DMS153 (cell line): ENCODE measurements around the gene NEFH.

ENCODE experiments used
- DNase-seq: peaks from one replicate; lab custom pipeline; 2025; lab: John Stamatoyannopoulos, UW

Gene NEFH

DNA sequence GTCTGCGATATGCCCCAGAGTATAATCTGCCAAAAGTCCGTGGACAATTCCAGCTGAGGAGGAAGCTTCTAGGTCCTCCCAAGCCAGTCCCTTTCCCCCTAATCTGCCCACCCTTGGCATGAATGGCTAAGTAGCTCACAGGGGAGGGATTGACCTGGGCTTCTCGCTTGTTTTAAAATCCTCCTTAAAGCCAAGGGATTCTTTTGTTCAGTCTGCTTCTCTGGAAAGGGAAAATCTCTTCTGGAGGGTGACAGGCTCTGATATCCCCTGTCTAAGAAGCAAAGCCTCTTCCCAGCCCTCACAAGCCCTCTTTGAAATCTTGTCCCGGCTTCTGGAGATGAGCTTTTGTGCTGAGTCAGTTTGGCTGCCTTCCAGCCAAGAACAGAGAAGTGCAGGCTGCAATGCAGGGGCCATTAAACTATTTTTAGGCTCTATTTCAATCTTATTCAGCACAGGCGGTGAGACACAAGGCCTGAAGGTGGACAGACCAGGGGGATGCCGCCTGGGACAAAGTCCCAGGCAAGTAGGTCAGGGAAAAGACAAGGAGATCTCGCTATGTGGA lies 23.9 kb downstream of the NEFH start:
- DNase-seq = no peak

DNA sequence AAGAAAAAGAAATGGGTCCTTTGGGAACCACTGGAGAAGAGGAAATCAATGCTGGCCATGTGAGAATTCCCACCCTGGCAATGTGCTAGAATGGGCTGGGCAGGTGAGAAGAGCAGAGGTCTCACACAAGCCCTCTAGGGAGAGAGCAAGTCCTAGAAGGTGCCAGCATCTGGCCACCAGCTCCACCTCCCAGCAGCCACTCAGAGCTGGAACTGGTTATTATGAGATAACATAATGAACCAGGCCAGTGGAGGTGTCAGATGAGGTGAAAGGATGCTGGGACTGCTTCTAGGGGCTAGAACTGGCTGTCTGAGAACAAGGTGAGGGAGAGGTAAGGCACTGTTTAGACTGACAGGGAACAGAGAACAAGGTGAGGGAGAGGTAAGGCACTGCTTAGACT lies 29.3 kb downstream of the NEFH start:
- DNase-seq = no peak

DNA sequence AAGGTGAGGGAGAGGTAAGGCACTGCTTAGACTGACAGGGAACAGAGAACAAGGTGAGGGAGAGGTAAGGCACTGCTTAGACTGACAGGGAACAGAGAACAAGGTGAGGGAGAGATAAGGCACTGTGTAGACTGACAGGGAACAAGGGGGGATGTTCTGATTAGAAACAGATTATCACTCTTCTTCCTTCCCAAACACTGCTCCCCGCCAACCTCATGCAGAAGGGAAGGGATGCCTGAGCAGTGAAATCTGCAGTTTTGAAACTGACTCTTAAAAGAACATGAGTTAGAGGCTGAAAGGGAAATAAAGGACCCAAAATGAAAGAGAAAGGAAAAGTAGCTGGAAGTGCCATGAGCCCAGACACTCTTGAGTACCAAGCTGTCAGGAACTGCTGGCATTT lies 29.8 kb downstream of the NEFH start:
- DNase-seq = no peak

GRCh38 chr22:29510542-29510941 lies 30.5 kb downstream of the NEFH start:
- no peak for DNase-seq

GRCh38 chr22:29511126-29511862 lies 31.3 kb downstream of the NEFH start:
- DNase-seq = no peak

DNA sequence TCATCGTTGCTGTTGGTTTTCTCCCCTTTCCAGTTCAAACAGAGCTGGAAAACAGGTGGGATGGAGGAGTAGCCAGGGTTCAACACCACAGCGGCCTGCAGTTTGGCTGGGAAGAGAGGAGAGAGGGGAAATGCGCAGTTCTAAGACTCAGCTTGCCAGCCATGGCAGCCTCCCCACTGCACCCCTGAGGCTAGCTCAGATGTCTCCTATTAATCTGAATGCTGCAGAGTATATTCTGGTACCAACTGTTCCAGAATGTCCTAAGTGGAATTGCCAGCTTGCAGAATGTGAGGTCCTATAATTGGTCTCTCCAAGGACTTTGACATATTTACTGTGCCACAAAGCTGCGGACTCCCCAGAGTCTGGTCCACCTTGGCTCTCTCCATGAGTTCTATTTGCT lies 32.0 kb downstream of the NEFH start:
- DNase-seq = no peak

- DNase-seq = no peak
Measured at GRCh38 chr22:29517215-29517908, 37.3 kb downstream of the NEFH start.

DNA sequence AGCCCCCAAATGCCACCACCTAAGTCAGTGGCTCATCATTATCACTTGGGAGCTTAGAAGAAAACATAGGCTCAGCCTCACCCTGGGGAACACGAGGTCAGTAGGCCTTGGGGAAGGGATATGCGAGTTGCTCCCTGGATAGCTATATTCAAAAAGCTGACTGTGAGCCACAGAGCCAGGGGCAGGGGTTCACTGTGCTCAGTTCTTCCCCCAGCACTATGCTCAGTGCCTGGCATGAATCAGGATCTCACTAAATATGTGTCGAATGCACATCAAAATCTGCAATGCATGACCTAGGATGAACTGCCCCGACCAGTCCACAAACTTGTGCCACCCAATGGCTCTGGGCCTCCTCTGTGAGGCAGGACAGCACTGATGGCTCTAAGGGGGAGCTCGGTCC lies 38.4 kb downstream of the NEFH start:
- DNase-seq = no peak

DNA sequence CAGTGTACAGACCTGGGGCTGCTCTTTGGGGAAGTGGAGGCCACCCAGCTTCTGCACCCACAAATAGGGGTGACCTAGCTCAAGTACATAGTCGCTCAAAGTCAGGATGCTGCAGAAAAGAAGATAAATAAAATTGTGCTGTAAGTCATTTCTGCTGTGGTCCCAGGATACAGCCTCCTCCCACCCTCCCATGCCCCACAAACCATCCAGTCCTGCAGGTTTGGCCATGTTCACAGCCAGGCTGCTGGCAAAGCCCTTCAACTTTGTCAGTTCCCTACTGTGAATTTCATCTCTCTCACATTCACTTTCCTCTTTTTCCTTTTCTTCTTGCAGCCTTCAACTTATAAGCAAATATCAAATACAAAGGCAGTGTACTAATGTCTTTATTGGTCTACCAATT lies 40.0 kb downstream of the NEFH start:
- no peak for DNase-seq

DNA sequence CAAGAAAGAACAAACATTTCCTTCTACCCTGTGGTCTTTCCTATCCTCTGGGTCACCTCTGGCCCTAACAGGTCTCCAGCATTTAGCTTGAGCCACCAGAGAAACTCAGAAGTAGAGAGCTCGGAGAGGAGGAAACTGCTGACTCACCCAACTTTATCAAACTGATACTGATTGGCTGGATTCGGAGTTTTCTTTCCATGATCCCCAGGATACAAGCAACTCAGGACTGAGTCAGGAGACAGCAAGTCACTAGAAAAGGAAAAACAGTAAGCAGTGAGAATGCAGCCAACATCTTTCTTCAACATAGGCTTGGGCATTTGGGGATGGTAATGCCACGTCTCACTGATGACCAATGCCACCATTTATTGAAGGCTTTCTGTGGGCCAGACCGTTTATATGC lies 40.8 kb downstream of the NEFH start:
- no peak for DNase-seq

DNA sequence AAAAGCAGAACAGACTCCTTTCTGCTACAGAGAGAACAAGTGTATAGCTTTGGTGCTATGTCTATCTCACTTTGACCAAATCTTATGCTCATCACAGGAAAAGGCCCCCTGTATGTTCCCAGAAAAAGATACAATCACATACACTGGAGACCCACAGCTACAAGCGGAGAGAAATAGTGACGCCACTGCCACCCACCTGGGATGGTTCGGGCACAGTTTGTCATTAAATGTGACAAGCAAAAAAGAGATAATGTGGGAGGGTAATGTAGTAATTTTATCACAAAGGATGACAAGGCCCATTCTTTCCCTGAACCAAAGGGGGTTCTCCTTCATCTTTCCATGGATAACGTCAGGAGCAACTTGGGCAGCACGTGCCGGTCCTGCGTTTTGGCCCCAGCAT lies 41.5 kb downstream of the NEFH start:
- no peak for DNase-seq

- no peak for DNase-seq
Measured at GRCh38 chr22:29523761-29524160, 43.7 kb downstream of the NEFH start.

- no peak for DNase-seq
Measured at GRCh38 chr22:29524442-29525191, 44.6 kb downstream of the NEFH start.

- DNase-seq = no peak
Measured at GRCh38 chr22:29528144-29528543, 48.1 kb downstream of the NEFH start.

DNA sequence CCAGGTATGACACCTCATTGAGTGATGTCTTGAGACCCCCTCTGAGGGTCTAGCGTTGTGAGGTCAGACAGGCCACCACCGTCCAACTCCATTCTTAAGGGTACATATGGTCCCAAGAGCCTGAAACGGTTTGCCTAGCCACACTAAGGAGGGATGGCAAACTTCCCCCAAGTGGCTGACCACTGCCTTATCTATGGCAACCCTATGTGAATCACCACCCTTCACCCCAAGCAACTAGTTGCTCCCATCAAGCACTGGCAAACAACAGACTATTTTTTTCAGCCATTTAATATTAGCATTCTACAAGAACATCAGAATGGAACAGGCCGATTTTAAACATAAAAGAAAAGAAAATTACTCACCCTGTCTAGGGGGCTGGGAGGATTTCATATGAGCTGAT lies 50.7 kb downstream of the NEFH start:
- DNase-seq = no peak

DNA sequence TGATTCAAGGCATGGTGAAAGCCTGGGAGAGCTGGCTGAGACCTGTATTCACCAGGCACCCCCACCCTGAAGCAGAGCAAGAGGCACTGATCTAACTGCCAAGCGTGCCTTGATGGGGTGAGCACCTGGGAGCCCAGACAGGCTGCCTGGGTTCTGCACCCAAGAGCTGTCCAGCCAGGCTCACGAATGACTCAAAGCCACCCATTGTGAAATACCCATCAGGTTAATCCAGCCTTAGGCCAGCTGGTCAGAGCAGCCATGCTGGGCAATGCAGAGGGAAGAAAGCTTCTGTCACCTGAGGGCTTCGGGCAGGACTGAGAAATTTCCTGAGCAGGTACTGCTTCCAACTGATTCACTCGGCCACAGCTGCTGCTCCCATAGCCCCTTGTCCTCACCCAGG lies 51.4 kb downstream of the NEFH start:
- DNase-seq = no peak

DNA sequence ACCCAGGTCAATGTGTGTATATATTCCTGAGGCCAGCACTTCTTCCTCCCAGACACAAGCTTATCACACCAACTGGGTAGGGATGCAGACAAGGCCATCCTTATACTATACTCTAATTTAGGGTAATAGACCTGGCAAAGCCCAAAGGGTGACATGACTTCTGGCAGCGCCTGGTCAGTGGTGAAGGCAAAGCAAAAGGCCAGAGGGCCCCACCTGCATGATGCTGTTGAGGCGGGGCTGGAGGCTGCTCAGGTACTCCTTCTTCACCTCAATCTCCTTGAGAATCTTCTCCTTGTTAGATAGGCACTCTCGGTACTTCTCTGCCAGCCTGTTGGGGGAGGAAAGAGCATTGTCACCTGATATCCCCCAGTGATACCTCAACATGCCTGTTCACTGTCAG lies 56.4 kb downstream of the NEFH start:
- no peak for DNase-seq

DNA sequence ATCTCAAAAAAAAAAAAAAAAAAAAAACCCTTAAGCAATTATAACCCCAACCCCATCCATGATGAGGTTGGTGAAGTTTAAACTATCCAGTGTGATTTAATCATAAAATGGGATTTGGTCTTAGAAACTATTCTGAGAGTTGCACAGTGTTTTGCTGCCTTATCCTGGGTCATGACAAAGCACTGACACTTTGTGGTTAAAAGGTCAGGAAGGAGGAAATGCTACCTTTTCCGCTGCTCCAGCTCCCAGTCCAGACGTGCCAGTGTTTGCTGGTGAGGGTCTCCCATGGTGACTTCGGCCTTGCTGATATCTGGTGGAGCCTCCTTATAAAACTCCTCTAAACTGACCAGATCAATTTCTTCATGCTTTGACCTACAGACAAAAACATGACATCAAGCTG lies 59.1 kb downstream of the NEFH start:
- DNase-seq = no peak
